GM12864 (cell line): ENCODE measurements around the gene PSAP.

Experiments
- DNase-seq: peaks from one replicate; pipeline ENCODE4 v3.0.0-alpha.2; 2011; ENCODE audit warnings: low read depth
- H3K4me3 ChIP-seq: 2 replicates; pipeline ENCODE4 v1.5.1; 2011; ENCODE audit warnings: mild to moderate bottlenecking, low read depth, low read length, control low read depth
- CTCF ChIP-seq: IDR thresholded peaks from 2 replicates; pipeline ENCODE4 v1.5.1; 2011; ENCODE audit warnings: low read depth, mild to moderate bottlenecking, moderate library complexity, low read length, control low read depth, inconsistent platforms; ENCODE audit errors: missing control alignments

Gene PSAP

GRCh38 chr10:71784679-71785272, 66.3 kb downstream of the PSAP start:
- TF ChIP-seq CTCF = no peak
- H3K4me3 ChIP-seq = no peak overlapping the region
- DNase-seq = no peak

GRCh38 chr10:71783917-71784678, 67.0 kb downstream of the PSAP start:
- TF ChIP-seq CTCF = no peak
- no peak overlapping the region for H3K4me3 ChIP-seq
- DNase-seq = no peak

DNA sequence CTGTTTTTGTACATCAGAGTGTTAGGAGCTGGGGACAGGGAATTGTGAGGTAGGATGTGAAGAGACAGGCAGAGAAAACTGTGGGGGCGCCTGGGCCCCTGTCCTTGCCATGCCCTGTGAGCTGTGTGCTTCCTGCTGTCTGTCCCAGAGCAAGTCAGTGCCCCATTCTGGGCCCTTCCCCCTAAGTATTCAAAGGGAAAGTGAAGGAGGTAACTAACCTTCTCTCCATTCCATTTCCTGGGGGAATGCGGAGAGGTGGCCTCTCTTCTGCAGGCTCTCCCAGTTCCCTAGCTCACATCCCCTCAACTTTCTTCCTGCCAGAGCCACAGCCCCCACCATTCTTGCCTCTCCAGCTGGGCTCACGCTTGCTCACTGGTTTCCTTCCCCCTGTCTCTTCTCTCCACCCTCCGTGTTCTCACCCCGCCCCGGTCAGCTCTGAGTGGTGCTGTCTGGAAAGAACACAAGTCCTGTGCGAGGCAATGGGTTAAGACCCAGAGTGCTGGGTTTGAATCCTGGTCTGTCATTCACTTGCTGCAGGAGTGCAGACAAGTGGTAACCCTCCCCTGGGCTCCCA, 68.0 kb downstream of the PSAP start:
- H3K4me3 ChIP-seq = no peak overlapping the region
- no peak for DNase-seq
- TF ChIP-seq CTCF = no peak

DNA sequence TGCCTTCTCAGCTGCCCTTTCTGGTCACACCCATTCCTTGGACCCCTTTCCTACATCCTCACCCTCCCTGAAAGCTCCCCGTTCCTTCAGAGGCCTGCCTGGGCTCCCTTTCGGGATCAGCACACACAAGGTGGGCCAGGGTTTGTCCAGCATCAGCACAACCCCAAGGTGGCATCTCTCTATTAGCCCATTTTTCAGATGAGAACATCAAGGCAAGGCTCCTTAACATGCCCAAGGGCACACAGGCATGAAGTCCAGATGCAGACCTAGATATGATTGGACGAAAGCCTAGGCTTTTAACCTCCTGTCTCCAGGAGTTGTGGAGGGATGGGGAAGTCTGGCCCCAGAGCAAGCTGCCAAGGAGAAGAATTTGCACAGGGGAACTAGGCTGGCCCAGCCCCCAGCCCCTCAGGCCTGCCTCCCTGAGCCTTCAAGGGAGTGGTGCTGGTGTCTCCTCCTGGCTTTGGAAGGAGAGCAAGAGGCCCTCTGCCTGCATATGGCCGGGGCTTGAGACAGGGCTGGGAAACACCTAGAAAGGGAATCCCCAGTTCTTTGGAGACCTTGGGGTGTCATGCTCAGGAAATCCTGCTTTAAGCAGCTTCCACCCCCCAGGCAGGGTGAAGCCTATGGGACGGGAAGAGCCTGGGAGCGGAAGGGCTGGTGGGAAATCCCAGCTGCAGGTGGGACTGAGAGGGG, 68.7 kb downstream of the PSAP start:
- H3K4me3 ChIP-seq = no peak overlapping the region
- DNase-seq = no peak
- no peak for TF ChIP-seq CTCF

DNA sequence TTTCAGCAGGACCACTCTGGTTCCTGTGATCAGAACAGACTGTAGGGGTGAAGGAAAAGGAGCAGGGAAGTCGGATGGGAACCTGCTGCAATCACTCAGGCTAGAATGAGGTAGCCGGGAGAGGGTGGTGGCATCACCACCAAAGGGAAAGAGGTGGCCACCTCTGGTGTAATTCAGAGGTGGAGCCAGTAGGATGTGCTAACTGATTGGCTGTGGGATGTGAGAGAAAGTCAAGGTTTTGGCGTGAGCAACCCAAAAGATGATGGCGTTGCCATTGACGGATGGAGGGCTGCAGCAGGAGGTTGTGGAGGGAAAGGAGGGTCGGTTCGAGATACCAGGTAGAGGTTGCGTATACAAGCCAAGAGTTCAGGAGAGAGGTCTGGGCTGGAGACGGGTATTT, 70.3 kb downstream of the PSAP start:
- peak; percentile 1 for TF ChIP-seq CTCF
- DNase-seq = no peak
- no peak overlapping the region for H3K4me3 ChIP-seq

DNA sequence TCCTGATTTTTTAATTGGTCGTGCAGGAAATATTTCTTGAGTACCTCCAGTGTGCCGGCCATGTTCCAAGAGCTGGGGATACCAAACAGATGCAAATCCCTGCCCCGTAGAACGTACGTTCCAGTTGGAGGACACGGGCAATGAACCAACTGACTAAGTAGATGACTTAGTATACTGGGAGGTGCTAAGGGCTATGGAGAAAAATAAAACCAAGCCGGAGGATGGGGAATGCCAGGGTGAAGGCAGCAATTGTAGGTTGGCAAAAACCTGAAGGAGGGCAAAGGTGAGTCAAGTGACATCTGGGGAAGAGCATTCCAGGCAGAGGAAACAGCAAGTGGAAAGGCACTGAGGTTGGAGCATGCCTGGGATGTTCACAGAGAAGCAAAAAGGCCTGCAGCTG, 70.9 kb downstream of the PSAP start:
- no peak overlapping the region for H3K4me3 ChIP-seq
- no peak for DNase-seq
- TF ChIP-seq CTCF = no peak
